GM18870 (cell line): Measurements from ENCODE around the gene ECEL1.
"Not testable (repeated sequence)": the region's sequence is repeated elsewhere in the genome, so short reads cannot be mapped to it uniquely, and the experiment has no call there.

Experiments
- ATAC-seq: cut with Tn5 transposase; IDR thresholded peaks from one replicate; pipeline ENCODE4 v1.9.1; 2021; ENCODE audit warnings: moderate library complexity; ENCODE audit not compliant: unreplicated experiment

The ECEL1 gene

GRCh38 chr2:232444409-232445148, 43.1 kb downstream of the ECEL1 start:
- ATAC-seq, result no peak

- not testable (repeated sequence) for ATAC-seq
Observed at GRCh38 chr2:232443669-232444408, 43.8 kb downstream of the ECEL1 start.

DNA sequence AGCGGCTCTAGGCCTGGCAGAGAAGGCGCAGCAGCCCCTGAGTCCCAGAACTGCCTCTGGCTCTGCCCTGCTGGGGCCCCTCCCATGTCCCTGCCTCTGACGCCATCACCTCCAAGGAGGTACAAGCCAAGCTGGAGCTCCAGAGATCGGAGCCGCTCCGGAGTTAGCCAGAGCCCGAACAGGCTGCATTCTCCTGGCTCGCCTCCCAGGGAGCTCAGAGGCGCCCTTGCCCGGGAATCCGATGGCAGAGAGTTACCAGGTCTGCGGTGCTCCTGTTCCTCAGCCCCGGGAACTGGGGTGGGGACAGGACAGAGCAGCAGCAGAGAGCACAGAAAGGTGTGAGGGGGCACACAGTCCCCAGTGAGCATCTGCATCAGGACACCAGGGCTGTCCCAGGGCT, 44.6 kb downstream of the ECEL1 start:
- ATAC-seq, result not testable (repeated sequence)

- not testable (repeated sequence) for ATAC-seq
Observed at GRCh38 chr2:232442431-232442830, 45.2 kb downstream of the ECEL1 start.

DNA sequence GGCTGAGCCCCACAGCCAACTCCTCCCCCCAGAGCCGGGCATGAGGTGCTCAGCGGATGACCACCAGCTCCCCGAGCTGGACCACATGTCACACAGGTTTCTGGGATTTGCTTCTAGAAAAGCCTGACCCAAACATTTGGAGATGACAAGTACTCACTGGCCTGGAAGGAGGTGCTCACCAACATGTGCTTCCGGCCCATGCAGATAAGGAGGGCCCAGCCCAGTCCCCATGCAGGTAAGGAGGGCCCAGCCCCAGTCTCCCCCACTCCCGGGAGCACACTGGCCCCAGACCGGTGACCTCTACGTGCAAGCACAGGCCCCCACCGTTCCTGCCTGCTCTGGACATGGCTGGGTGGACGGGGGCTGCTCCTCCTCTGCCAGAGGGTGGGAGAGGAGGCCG, 45.7 kb downstream of the ECEL1 start:
- ATAC-seq, result not testable (repeated sequence)

GRCh38 chr2:232441147-232441651, 46.4 kb downstream of the ECEL1 start:
- no peak for ATAC-seq

GRCh38 chr2:232440220-232441018, 47.2 kb downstream of the ECEL1 start:
- ATAC-seq, result peak; percentile 67

DNA sequence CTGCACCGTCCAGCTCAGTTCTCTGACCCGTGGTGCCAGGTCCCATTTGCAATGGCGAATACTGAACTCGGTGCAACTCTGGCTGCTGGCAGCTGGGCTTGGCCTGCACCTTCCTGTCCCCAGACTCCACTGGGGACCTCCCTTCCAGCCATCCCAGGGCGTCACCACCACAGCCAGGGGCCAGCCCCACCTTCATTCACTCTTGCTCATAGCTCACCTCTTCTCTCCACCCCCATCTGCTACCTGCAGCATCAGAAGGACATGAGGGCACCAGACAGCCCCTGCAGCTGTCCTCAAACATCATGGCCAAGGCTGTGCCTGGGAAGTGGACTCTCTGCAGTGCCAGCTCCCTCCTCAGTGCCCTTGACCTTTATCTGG, 47.9 kb downstream of the ECEL1 start:
- no peak for ATAC-seq

DNA sequence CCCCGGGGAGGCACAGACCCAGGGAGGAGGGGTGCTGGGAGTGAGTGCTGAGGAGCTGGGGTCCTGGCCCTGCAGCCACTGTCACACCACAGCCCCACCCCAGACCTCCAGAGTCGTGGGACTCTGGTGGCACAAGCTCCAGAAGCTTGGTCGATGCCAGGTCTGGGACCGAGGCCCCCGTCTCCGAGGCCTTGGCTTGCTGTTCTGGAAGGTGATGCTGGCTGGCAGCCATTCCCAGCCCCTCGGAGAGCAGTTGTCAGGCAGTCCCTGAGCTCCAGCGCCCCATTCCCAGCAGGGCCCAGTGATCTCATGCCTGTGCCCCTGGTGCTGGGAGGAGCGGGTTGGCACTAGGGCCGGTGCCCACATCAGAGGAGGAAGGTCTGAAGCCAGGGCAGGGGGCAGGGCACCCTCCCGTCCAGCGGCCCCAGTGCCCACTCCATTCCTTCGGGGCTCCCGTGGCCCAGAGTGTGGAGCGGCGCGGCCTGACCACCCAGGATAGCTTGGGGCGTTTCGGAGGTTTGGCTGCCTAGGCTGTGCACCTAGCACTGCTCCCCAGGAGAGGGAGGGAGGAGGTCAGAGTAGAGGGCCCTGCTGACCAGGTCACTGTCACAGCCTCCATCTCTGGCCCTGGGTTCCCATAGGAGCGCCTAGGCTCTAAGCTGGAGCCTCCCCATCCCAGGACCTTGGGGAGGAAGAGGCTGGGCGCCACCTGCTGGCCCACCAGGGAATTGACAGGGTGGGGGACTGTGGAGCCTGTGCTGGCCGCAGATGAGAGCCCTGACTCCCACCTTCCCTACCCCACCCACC, 48.5 kb downstream of the ECEL1 start:
- no peak for ATAC-seq

GRCh38 chr2:232438091-232438490, 49.5 kb downstream of the ECEL1 start:
- no peak for ATAC-seq

GRCh38 chr2:232437195-232437571, 50.5 kb downstream of the ECEL1 start:
- ATAC-seq, result no peak

- ATAC-seq, result no peak
Observed at GRCh38 chr2:232436381-232437194, 51.0 kb downstream of the ECEL1 start.

- no peak for ATAC-seq
Observed at GRCh38 chr2:232435805-232436204, 51.8 kb downstream of the ECEL1 start.

GRCh38 chr2:232435375-232435648, 52.3 kb downstream of the ECEL1 start:
- ATAC-seq, result no peak

DNA sequence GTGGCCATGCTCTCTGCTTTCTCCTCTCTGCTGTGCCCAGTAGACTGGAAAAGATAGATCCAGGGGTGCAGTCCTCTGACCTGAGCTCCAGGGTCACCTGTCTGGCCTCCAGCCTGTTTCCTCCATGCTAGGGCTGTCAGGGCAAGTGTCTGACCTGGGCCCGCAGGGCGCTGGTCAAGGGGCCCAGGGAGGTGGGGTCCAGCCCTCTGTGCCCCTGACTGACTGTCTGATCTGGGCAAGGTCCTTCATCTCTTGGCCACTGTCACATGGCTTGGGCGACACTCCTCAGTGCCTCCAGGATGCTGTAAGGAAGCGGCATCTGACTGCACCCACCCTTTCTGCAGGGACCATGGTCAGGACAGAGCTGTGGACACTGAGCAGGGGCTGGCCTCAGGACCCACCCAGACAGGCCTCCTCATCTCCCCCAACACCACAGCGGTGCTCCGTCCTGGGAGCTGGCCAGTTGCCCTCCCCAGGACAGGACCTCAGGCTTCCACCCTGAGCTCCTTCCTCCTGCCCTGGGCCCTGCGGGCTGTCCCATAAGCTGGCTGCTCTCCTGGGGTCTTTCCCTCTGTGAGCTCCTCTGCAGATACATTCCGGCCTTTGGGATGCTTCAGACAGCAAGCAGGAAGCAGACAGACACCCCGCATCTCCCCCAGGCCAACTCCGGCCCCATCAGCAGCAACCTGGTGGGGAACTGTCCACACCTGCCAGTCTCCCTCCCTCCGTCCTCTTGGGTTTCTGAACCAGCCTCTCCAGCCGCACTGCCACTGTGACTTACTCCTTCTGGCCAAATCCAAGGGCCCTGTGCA, 52.9 kb downstream of the ECEL1 start:
- ATAC-seq, result no peak

DNA sequence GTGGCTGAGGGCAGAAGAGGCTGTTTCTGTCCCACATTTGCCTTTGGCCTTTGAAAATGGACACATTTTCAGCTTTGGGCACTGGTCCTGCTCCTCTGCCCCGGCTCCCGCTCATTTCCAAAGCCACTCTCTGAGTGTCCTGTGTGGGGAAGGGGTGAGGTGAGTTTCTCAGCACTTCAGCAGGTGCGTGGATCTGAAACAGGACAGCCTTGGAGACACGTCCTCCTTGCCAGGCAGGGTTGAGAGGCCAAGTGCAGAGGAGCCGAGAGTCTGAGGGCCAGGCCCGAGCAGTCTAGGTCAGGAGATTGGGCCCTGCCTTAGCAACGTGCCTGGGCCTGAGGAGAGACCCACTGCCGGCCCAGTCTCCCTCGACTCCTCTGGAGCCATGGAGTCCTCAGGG, 53.5 kb downstream of the ECEL1 start:
- no peak for ATAC-seq

- ATAC-seq, result not testable (repeated sequence)
Observed at GRCh38 chr2:232433622-232434021, 54.0 kb downstream of the ECEL1 start.

GRCh38 chr2:232432598-232433184, 54.9 kb downstream of the ECEL1 start:
- no peak for ATAC-seq
